HEK293 (cell line): ENCODE results near the gene TAS1R2.

Experiments
- CTCF ChIA-PET: fragments of 350-600 bp; formaldehyde crosslinking; extraction: SDS; loops from one replicate; lab custom pipeline; 2021; ENCODE audit warnings: antibody characterized with exemption; lab: Yijun Ruan, JAX
- POLR2A ChIA-PET: fragments of 300-600 bp; formaldehyde crosslinking; extraction: SDS; loops from one replicate; lab custom pipeline; 2020; ENCODE audit warnings: antibody characterized with exemption, inconsistent platforms; lab: Yijun Ruan, JAX
- H3K27ac ChIP-seq: fragments of 200-500 bp; sonication (Bioruptor generic); 2 replicates; pipeline ENCODE4 v1.5.1; 2014; ENCODE audit warnings: low read depth, low read length, control low read depth, inconsistent platforms; ENCODE audit errors: extremely low read depth
- H3K36me3 ChIP-seq, 2 experiments: fragments of 200-500 bp in 1 of 2; sonication (Bioruptor generic) in 1 of 2; 1 replicate in 1 of 2; 2 replicates in 1 of 2; pipeline ENCODE4 v1.5.1; 2014 to 2017; ENCODE audit warnings: inconsistent platforms in 2 of 2, low read length in 2 of 2; ENCODE audit not compliant: control insufficient read depth in 2 of 2, insufficient read depth in 1 of 2
- H3K4me1 ChIP-seq: fragments of 200-500 bp; sonication (Bioruptor generic); 2 replicates; pipeline ENCODE4 v1.5.1; 2014; ENCODE audit warnings: mild to moderate bottlenecking, low read length, inconsistent platforms; ENCODE audit not compliant: control insufficient read depth, insufficient read depth
- H3K4me3 ChIP-seq: 2 replicates; pipeline ENCODE4 v1.5.1; 2011; ENCODE audit warnings: low read depth, mild to moderate bottlenecking, control low read depth, low read length, moderate library complexity
- H3K9me3 ChIP-seq: fragments of 200-500 bp; sonication (Bioruptor generic); 2 replicates; pipeline ENCODE4 v1.5.1; 2014; ENCODE audit warnings: low read depth, low read length, inconsistent platforms; ENCODE audit not compliant: control insufficient read depth, insufficient read depth
- KLF7 ChIP-seq: fragments of 450-650 bp; formaldehyde crosslinking; IDR thresholded peaks from 2 replicates; pipeline ENCODE4 v1.5.1; 2016; ENCODE audit warnings: missing biosample characterization, missing genetic modification characterization, borderline replicate concordance
- SCRT1 ChIP-seq: fragments of 450-650 bp; formaldehyde crosslinking; IDR thresholded peaks from 2 replicates; pipeline ENCODE4 v1.5.1; 2016; ENCODE audit warnings: missing biosample characterization, missing genetic modification characterization, borderline replicate concordance
- SETDB1 ChIP-seq: IDR thresholded peaks from one replicate; pipeline ENCODE4 v1.6.1; 2017; ENCODE audit warnings: mild to moderate bottlenecking, low read length, moderate library complexity, mixed read lengths; ENCODE audit not compliant: insufficient read length
- ZFP69B ChIP-seq: fragments of 450-650 bp; formaldehyde crosslinking; IDR thresholded peaks from 2 replicates; pipeline ENCODE4 v1.5.1; 2016; ENCODE audit warnings: missing biosample characterization, missing genetic modification characterization
- ZIC2 ChIP-seq: fragments of 450-650 bp; formaldehyde crosslinking; IDR thresholded peaks from 2 replicates; pipeline ENCODE4 v1.5.1; 2016; ENCODE audit warnings: missing biosample characterization, missing genetic modification characterization
- ZNF121 ChIP-seq: fragments of 450-650 bp; formaldehyde crosslinking; IDR thresholded peaks from 2 replicates; pipeline ENCODE4 v1.5.1; 2016; ENCODE audit warnings: missing biosample characterization, missing genetic modification characterization
- ZNF132 ChIP-seq: fragments of 450-650 bp; formaldehyde crosslinking; IDR thresholded peaks from 2 replicates; pipeline ENCODE4 v1.5.1; 2017; ENCODE audit warnings: missing biosample characterization, missing genetic modification characterization, borderline replicate concordance
- ZNF133 ChIP-seq: fragments of 450-650 bp; formaldehyde crosslinking; IDR thresholded peaks from 2 replicates; pipeline ENCODE4 v1.5.1; 2016; ENCODE audit warnings: missing biosample characterization, missing genetic modification characterization
- ZNF341 ChIP-seq: fragments of 450-650 bp; formaldehyde crosslinking; IDR thresholded peaks from 2 replicates; pipeline ENCODE4; 2016; ENCODE audit warnings: low read depth, missing biosample characterization, missing genetic modification characterization
- ZNF354C ChIP-seq: fragments of 450-650 bp; formaldehyde crosslinking; IDR thresholded peaks from 2 replicates; pipeline ENCODE4 v1.5.1; 2016; ENCODE audit warnings: missing biosample characterization, missing genetic modification characterization, low read depth, borderline replicate concordance
- ZNF404 ChIP-seq: fragments of 450-650 bp; formaldehyde crosslinking; IDR thresholded peaks from 2 replicates; pipeline ENCODE4 v1.5.1; 2017; ENCODE audit warnings: missing biosample characterization, missing genetic modification characterization
- ZNF560 ChIP-seq: fragments of 450-650 bp; formaldehyde crosslinking; IDR thresholded peaks from 2 replicates; pipeline ENCODE4 v1.5.1; 2017; ENCODE audit warnings: missing biosample characterization, missing genetic modification characterization, borderline replicate concordance
- ZNF624 ChIP-seq: fragments of 450-650 bp; formaldehyde crosslinking; IDR thresholded peaks from 2 replicates; pipeline ENCODE4 v1.5.1; 2017; ENCODE audit warnings: missing biosample characterization, missing genetic modification characterization
- ZNF670 ChIP-seq: fragments of 450-650 bp; formaldehyde crosslinking; IDR thresholded peaks from 2 replicates; pipeline ENCODE4 v1.5.1; 2016; ENCODE audit warnings: missing biosample characterization, missing genetic modification characterization, low read depth
- ZNF76 ChIP-seq: fragments of 450-650 bp; formaldehyde crosslinking; IDR thresholded peaks from 2 replicates; pipeline ENCODE4; 2016; ENCODE audit warnings: low read depth, missing biosample characterization, missing genetic modification characterization, borderline replicate concordance
- ZNF792 ChIP-seq: fragments of 450-650 bp; formaldehyde crosslinking; IDR thresholded peaks from 2 replicates; pipeline ENCODE4 v1.5.1; 2016; ENCODE audit warnings: missing biosample characterization, missing genetic modification characterization
- ZNF830 ChIP-seq: fragments of 450-650 bp; IDR thresholded peaks from 2 replicates; pipeline ENCODE4 v1.5.0; 2018; ENCODE audit warnings: missing biosample characterization, missing genetic modification characterization, low read depth, mild to moderate bottlenecking, moderate library complexity
- TF ChIP-seq, protein P1 (sequence below): fragments of 450-650 bp; formaldehyde crosslinking; IDR thresholded peaks from 2 replicates; pipeline ENCODE4 v1.5.1; 2016; ENCODE audit warnings: missing biosample characterization, missing genetic modification characterization
- TF ChIP-seq, protein P2 (sequence below): fragments of 450-650 bp; formaldehyde crosslinking; IDR thresholded peaks from 2 replicates; pipeline ENCODE4 v1.5.1; 2016; ENCODE audit warnings: missing biosample characterization, missing genetic modification characterization
- TF ChIP-seq, protein P3 (sequence below): fragments of 450-650 bp; formaldehyde crosslinking; IDR thresholded peaks from 2 replicates; pipeline ENCODE4 v1.5.1; 2016; ENCODE audit warnings: missing biosample characterization, missing genetic modification characterization, borderline replicate concordance
- TF ChIP-seq, protein P4 (sequence below): fragments of 450-650 bp; formaldehyde crosslinking; IDR thresholded peaks from 2 replicates; pipeline ENCODE4 v1.5.1; 2016; ENCODE audit warnings: missing biosample characterization, missing genetic modification characterization

TAS1R2 gene

DNA sequence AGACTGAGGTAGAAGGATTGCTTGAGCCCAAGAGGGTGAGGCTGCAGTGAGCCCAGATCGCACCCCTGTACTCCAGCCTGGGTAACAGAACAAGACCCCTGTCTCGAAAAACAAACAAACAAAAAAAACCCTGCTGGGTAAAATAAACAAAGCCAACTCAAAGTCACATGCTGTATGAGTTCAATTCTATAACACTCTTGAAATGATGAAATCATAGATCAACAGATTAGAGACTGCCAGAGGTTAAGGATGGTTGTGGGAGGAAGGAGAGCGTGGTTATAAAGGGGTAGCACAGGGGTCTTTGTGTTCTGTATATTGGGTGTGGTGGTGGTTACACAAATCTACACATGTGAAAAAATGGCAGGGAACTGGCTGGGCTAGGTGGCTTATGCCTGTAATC, 62.5 kb downstream of the TAS1R2 start (continued):
- TF ChIP-seq ZNF354C = no peak
- TF ChIP-seq ZNF670 (tag by site-specific recombination) = no peak
- no peak for TF ChIP-seq SETDB1
- TF ChIP-seq ZFP69B (tag by site-specific recombination) = no peak
- TF ChIP-seq, protein P1, sequence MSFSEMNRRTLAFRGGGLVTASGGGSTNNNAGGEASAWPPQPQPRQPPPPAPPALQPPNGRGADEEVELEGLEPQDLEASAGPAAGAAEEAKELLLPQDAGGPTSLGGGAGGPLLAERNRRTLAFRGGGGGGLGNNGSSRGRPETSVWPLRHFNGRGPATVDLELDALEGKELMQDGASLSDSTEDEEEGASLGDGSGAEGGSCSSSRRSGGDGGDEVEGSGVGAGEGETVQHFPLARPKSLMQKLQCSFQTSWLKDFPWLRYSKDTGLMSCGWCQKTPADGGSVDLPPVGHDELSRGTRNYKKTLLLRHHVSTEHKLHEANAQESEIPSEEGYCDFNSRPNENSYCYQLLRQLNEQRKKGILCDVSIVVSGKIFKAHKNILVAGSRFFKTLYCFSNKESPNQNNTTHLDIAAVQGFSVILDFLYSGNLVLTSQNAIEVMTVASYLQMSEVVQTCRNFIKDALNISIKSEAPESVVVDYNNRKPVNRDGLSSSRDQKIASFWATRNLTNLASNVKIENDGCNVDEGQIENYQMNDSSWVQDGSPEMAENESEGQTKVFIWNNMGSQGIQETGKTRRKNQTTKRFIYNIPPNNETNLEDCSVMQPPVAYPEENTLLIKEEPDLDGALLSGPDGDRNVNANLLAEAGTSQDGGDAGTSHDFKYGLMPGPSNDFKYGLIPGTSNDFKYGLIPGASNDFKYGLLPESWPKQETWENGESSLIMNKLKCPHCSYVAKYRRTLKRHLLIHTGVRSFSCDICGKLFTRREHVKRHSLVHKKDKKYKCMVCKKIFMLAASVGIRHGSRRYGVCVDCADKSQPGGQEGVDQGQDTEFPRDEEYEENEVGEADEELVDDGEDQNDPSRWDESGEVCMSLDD (tag by site-specific recombination) = 0 out of 2 replicates have a peak, but pooled peaks have one; percentile 23
- TF ChIP-seq, all 188 proteins: peak for 17

DNA sequence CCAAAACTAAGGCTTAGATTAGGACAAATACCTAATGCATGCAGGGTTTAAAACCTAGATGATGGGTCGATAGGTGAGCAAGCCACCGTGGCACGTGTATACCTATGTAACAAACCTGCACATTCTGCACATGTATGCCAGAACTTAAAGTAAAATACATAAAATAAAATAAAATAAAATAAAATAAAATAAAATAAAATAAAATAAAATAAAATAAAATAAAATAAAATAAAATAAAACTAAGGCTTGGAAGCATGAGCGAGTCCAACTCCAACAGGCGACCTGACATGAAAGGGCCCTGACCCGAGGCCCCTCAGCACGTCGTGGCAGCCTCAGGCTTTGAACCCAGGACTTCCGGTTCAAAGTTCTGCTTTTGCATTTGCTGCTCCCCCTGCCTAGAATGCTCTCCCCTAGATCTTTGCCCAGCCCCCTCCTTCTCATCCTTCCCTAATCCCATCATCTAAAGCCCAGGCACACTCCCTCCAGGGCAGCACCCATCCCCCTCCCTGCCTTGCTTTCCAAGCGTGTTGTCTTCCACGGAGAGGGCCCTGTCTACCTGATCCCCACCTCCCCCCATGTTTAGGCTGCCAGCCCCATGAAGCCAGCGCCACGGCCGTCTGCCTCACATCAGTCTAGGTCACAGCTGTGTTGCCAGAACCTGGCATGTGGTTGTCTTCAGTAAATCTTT, 64.3 kb downstream of the TAS1R2 start:
- H3K36me3 ChIP-seq = no peaks in the 10 kb centered on the region
- TF ChIP-seq ZIC2 (tag by site-specific recombination) (no peak), SCRT1 (tag by site-specific recombination) (no peak), ZNF560 (tag by site-specific recombination) (no peak), ZNF624 (tag by site-specific recombination) (no peak), ZNF132 (tag by site-specific recombination) (no peak), ZNF76 (tag by site-specific recombination) (no peak), ZNF341 (no peak), ZNF133 (tag by site-specific recombination) (no peak), ZNF830 (tag by site-specific recombination) (no peak), ZNF121 (tag by site-specific recombination) (no peak), KLF7 (no peak), ZNF404 (no peak), ZNF792 (no peak)
- TF ChIP-seq, protein P2, sequence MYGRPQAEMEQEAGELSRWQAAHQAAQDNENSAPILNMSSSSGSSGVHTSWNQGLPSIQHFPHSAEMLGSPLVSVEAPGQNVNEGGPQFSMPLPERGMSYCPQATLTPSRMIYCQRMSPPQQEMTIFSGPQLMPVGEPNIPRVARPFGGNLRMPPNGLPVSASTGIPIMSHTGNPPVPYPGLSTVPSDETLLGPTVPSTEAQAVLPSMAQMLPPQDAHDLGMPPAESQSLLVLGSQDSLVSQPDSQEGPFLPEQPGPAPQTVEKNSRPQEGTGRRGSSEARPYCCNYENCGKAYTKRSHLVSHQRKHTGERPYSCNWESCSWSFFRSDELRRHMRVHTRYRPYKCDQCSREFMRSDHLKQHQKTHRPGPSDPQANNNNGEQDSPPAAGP = no peak
- TF ChIP-seq, protein P3, sequence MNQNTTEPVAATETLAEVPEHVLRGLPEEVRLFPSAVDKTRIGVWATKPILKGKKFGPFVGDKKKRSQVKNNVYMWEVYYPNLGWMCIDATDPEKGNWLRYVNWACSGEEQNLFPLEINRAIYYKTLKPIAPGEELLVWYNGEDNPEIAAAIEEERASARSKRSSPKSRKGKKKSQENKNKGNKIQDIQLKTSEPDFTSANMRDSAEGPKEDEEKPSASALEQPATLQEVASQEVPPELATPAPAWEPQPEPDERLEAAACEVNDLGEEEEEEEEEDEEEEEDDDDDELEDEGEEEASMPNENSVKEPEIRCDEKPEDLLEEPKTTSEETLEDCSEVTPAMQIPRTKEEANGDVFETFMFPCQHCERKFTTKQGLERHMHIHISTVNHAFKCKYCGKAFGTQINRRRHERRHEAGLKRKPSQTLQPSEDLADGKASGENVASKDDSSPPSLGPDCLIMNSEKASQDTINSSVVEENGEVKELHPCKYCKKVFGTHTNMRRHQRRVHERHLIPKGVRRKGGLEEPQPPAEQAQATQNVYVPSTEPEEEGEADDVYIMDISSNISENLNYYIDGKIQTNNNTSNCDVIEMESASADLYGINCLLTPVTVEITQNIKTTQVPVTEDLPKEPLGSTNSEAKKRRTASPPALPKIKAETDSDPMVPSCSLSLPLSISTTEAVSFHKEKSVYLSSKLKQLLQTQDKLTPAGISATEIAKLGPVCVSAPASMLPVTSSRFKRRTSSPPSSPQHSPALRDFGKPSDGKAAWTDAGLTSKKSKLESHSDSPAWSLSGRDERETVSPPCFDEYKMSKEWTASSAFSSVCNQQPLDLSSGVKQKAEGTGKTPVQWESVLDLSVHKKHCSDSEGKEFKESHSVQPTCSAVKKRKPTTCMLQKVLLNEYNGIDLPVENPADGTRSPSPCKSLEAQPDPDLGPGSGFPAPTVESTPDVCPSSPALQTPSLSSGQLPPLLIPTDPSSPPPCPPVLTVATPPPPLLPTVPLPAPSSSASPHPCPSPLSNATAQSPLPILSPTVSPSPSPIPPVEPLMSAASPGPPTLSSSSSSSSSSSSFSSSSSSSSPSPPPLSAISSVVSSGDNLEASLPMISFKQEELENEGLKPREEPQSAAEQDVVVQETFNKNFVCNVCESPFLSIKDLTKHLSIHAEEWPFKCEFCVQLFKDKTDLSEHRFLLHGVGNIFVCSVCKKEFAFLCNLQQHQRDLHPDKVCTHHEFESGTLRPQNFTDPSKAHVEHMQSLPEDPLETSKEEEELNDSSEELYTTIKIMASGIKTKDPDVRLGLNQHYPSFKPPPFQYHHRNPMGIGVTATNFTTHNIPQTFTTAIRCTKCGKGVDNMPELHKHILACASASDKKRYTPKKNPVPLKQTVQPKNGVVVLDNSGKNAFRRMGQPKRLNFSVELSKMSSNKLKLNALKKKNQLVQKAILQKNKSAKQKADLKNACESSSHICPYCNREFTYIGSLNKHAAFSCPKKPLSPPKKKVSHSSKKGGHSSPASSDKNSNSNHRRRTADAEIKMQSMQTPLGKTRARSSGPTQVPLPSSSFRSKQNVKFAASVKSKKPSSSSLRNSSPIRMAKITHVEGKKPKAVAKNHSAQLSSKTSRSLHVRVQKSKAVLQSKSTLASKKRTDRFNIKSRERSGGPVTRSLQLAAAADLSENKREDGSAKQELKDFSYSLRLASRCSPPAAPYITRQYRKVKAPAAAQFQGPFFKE (tag by site-specific recombination) = no peak
- TF ChIP-seq, protein P4, sequence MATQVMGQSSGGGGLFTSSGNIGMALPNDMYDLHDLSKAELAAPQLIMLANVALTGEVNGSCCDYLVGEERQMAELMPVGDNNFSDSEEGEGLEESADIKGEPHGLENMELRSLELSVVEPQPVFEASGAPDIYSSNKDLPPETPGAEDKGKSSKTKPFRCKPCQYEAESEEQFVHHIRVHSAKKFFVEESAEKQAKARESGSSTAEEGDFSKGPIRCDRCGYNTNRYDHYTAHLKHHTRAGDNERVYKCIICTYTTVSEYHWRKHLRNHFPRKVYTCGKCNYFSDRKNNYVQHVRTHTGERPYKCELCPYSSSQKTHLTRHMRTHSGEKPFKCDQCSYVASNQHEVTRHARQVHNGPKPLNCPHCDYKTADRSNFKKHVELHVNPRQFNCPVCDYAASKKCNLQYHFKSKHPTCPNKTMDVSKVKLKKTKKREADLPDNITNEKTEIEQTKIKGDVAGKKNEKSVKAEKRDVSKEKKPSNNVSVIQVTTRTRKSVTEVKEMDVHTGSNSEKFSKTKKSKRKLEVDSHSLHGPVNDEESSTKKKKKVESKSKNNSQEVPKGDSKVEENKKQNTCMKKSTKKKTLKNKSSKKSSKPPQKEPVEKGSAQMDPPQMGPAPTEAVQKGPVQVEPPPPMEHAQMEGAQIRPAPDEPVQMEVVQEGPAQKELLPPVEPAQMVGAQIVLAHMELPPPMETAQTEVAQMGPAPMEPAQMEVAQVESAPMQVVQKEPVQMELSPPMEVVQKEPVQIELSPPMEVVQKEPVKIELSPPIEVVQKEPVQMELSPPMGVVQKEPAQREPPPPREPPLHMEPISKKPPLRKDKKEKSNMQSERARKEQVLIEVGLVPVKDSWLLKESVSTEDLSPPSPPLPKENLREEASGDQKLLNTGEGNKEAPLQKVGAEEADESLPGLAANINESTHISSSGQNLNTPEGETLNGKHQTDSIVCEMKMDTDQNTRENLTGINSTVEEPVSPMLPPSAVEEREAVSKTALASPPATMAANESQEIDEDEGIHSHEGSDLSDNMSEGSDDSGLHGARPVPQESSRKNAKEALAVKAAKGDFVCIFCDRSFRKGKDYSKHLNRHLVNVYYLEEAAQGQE (tag by site-specific recombination) = no peak
- ChIA-PET CTCF (interaction anchor here (0.7 to 1.0 kb wide), 3 partner anchors 13 to 198 kb away, joined by 3 read pairs; no protein-coding TSS in a partner anchor), POLR2A (no interaction called here)
- no peaks in the 10 kb centered on the region for H3K9me3 ChIP-seq
- H3K4me1 ChIP-seq = no peaks in the 10 kb centered on the region; the same call in 1 of the 2 replicates
- no peak overlapping the region for H3K27ac ChIP-seq
- no peak overlapping the region for H3K4me3 ChIP-seq
